ENCODE data around the gene CHD9. TPM values are rescaled to one million over a fixed set of nuclear protein-coding genes. Genes with fewer than 3 reads are reported as not detected.
A peak's percentile ranks its signal among the peaks of the same experiment; 100 is the strongest.

Gene CHD9
- total and polyA plus RNA-seq, 9 of the 15 experiments (the other 6 are each of a cell fraction or from before 2014, with no cell fraction given) = 29.0 to 69.3 (median 40.6) TPM

GRCh38 chr16:53054670-53055485 lies at the start of gene CHD9 (continued):
- TF ChIP-seq, protein P1, sequence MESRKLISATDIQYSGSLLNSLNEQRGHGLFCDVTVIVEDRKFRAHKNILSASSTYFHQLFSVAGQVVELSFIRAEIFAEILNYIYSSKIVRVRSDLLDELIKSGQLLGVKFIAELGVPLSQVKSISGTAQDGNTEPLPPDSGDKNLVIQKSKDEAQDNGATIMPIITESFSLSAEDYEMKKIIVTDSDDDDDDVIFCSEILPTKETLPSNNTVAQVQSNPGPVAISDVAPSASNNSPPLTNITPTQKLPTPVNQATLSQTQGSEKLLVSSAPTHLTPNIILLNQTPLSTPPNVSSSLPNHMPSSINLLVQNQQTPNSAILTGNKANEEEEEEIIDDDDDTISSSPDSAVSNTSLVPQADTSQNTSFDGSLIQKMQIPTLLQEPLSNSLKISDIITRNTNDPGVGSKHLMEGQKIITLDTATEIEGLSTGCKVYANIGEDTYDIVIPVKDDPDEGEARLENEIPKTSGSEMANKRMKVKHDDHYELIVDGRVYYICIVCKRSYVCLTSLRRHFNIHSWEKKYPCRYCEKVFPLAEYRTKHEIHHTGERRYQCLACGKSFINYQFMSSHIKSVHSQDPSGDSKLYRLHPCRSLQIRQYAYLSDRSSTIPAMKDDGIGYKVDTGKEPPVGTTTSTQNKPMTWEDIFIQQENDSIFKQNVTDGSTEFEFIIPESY (CRISPR knock-in tag; IDR thresholded peaks at IDR 0.05) = peak; percentile 70
- TF ChIP-seq ZFX (CRISPR knock-in tag; IDR thresholded peaks at IDR 0.05) = peak; percentile 76
- no peak for TF ChIP-seq HNRNPLL (IDR thresholded peaks at IDR 0.05; ENCODE audit: low read depth, low read length, poor library complexity, severe bottlenecking)
- peak; percentile 80; the same call in 1 of the 2 replicates for TF ChIP-seq ZKSCAN1 (IDR thresholded peaks at IDR 0.05; ENCODE audit: low read depth, low read length)
- TF ChIP-seq ZNF431 (CRISPR knock-in tag; IDR thresholded peaks at IDR 0.05) = 0 out of 2 replicates have a peak, but pooled peaks have one; percentile 64
- TF ChIP-seq POLR3G (IDR thresholded peaks at IDR 0.05; ENCODE audit: extremely low read depth, insufficient read length, insufficient replicate concordance) = no peak
- TF ChIP-seq ZBTB49 (CRISPR knock-in tag; IDR thresholded peaks at IDR 0.05; ENCODE audit: borderline replicate concordance) = 0 out of 2 replicates have a peak, but pooled peaks have one; percentile 10
- peak; percentile 59 for TF ChIP-seq TBP (optimal IDR thresholded peaks at IDR 0.05; ENCODE audit: low read depth, low read length)
- TF ChIP-seq, protein P2, sequence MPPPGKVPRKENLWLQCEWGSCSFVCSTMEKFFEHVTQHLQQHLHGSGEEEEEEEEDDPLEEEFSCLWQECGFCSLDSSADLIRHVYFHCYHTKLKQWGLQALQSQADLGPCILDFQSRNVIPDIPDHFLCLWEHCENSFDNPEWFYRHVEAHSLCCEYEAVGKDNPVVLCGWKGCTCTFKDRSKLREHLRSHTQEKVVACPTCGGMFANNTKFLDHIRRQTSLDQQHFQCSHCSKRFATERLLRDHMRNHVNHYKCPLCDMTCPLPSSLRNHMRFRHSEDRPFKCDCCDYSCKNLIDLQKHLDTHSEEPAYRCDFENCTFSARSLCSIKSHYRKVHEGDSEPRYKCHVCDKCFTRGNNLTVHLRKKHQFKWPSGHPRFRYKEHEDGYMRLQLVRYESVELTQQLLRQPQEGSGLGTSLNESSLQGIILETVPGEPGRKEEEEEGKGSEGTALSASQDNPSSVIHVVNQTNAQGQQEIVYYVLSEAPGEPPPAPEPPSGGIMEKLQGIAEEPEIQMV (tag; conservative IDR thresholded peaks at IDR 0.05; ENCODE audit: low read depth) = no peak
- TF ChIP-seq, protein P3, sequence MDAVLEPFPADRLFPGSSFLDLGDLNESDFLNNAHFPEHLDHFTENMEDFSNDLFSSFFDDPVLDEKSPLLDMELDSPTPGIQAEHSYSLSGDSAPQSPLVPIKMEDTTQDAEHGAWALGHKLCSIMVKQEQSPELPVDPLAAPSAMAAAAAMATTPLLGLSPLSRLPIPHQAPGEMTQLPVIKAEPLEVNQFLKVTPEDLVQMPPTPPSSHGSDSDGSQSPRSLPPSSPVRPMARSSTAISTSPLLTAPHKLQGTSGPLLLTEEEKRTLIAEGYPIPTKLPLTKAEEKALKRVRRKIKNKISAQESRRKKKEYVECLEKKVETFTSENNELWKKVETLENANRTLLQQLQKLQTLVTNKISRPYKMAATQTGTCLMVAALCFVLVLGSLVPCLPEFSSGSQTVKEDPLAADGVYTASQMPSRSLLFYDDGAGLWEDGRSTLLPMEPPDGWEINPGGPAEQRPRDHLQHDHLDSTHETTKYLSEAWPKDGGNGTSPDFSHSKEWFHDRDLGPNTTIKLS (IDR thresholded peaks at IDR 0.05; ENCODE audit: borderline replicate concordance, low read depth) = peak; percentile 64; the same call in 1 of the 2 replicates
- no peak for TF ChIP-seq ZNF408 (CRISPR knock-in tag; IDR thresholded peaks at IDR 0.05; ENCODE audit: low read depth)
- TF ChIP-seq CHAMP1 (IDR thresholded peaks at IDR 0.05) = no peak
- peak; percentile 42; the same call in 1 of the 2 replicates for TF ChIP-seq SIN3B (IDR thresholded peaks at IDR 0.05; ENCODE audit: low read depth)
